NCI-H1105 (cell line): ENCODE results near the gene C1D.
"Not testable (repeated sequence)": the region's sequence is repeated elsewhere in the genome, so short reads cannot be mapped to it uniquely, and the experiment has no call there.

Experiments
- DNase-seq: peaks from one replicate; lab custom pipeline; 2025; lab: John Stamatoyannopoulos, UW

C1D gene

DNA sequence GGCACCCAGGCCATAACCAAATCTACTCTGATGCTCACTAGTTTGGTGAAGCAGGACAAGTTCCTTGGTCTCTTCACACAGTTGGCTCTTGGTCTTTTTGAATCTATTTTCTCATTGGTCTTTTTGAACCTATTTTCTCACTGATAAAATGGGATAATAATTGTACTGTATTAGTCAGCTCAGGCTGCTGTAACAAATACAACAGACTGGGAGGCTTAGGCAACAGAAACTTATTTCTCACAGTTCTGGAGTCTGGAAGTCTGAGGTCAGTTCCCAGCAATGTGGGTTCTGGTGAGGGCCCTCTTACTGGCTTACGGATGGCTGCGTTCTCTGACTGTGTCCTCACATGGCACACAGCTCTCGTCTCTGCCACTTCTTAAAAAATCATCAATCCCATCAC is 63.5 kb downstream of the C1D start:
- DNase-seq = no peak

DNA sequence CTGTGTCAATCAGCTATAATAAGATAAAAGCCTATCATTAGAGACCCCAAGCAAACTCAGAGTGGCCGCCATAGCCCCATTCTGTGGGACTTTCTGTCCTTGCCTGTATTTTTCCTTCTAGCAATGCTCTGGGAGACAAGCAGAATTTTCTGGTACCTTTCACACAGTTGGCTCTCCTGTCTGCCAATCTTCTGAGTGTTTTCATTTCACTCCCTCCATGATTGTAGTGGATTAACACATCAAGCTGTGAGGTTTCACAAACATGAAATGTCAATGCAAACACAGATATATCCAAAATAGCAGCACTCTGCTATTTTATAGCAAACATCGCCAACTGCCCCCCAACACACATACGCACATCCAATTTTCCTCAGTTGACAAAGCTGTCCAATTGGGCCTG is 64.9 kb downstream of the C1D start:
- no peak for DNase-seq

DNA sequence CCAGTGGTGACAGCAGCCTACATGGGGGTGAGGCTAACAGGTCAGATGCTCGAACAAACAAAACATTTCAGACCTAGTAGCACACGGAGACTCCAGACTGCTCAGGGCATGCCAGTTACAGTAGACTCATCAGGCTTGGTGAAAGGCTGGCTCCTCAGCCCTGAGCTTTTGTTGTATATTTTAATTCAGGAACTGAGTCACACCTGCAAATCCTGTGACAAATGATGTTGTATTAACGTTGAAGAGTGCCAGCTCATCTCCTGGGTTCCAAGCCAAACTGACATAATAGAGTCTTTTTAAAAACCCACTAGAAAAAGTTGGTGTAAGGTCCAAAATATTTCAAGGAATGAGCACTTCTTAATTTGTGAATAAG is 65.3 kb downstream of the C1D start:
- DNase-seq = no peak

DNA sequence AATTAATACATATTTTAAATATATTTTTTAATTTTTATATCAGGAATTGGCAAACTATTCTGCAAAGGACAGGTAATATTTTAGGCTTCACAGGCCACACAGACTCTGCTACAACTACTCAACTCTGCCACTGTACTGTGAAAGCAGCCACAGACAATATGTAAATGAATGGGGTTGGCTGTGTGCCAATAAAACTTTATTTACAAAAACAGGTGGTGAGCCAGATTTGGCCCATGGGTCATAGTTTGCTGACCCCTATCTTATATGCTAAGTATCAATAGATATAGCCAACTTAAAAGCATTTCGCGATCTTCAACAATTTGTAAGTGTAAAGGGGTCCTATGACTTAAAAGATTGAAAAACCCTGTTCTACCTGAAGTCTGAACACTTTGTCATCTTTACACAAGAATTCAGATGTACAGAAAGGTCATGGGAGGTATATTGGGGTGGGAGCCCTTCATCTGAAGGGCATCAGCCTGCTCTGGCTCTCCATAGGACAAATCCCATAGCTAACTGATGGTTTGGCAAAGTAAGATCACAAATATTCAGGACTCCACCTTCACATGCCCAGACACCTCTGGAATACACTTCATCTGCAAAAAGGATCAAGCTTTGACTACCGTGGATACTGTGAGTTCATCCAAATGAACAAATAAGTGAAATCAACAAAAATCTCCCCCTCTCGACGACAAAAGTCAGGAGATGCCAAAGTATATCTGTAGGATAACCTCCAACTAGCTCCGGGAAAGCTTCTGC is 65.9 kb downstream of the C1D start:
- no peak for DNase-seq

DNA sequence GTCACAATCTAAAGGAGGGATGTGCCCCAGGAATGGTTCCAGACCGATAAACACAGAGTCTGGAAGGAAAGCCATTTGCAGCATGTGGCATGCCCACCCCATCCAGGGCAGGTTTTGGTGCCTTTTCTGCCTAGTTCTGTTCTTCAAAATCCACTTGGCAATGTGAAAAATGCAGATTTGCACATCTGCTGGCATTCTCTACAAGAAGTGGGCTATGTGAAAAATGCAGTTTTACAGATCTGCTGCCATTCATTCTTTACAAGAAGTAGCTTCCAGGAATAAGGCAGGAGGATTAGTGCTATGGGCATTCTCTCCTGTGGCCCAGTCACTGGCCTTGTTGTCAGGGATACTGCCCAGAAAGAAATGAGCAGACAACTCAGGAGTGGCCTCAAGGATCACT is 68.1 kb downstream of the C1D start:
- no peak for DNase-seq

DNA sequence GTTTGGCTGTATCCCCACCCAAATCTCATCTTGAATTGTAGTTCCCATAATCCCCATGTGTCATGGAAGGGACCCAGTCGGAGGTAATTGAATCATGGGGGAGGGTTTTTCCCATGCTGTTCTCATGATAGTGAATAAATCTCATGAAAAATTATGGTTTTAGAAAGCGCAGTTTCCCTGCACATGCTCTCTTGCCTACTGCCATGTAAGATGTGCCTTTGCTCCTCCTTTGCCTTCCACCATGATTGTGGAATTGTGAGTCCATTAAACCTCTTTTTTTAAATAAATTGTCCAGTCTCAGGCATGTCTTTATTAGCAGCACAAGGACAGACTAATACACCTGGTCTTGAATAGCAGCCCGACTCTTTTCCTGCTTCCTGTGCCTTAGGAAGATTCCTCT is 68.7 kb downstream of the C1D start:
- not testable (repeated sequence) for DNase-seq

DNA sequence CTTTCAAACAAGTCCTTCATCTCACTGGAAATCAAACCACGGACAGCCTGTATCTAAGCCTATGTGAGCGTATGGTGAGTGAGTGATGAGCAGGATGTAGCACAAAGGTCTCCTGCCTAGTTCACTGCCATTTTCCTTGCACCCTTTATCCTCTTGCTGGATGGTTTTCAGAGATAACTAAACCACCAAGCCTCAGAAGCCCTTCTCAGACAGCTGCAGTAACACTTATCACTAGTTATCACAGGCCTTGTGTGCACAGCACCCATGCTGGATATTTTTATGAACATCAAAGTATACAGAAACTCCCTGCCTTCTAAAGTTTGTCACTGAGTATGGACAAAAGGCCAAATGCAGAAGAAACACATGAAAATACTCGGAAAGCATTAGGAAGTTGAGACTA is 69.5 kb downstream of the C1D start:
- DNase-seq = no peak

DNA sequence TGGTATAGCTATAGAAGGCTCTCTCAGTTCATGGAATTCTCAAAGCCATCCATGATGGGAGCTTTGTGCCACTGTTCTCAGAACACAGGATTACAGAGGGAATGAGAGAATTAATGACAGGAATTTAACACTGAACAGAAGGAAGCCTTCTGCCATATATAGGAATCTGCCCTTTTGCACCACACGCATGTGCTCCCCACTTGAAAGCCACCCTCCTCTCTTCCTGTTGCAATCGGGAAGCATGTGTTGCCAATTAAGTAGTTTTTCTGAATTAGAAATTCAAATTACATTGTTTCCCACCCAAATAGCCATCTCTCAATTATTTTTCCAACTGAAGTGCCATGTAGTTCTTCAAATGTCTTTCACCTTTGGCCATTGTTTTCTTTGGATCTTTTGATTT is 71.3 kb downstream of the C1D start:
- DNase-seq = no peak
